ENCODE results near the gene SIL1. TPM values are rescaled to one million over a fixed set of nuclear protein-coding genes. Genes with fewer than 3 reads are reported as not detected.

Gene SIL1
- total and polyA plus RNA-seq, 2 of the 13 experiments (the other 11 are each of a cell fraction or from before 2014, with no cell fraction given): 26.0 to 30.0 TPM

GRCh38 chr5:138980441-138980840 is 217.7 kb downstream of the SIL1 start:
- Histone ChIP-seq H4K20me1 (ENCODE audit: insufficient read depth, low read length) (no peaks in the 10 kb centered on the region), H3K9me3 (ENCODE audit: low read length) (no peaks in the 10 kb centered on the region), H2AFZ (ENCODE audit: low read length) (no peak overlapping the region), H3K4me3 (replicated peaks in 1 of 3; ENCODE audit: insufficient read depth in 1 of 3, low read depth in 2 of 3, low read length in 3 of 3) (no peak overlapping the region), H3K9ac (ENCODE audit: insufficient read depth, low read depth, low read length) (no peak overlapping the region), H3K27ac (ENCODE audit: extremely low read length, insufficient read depth, low read length) (no peak overlapping the region), H3K79me2 (ENCODE audit: insufficient read depth, low read length) (no peaks in the 10 kb centered on the region), H3K27me3 (ENCODE audit: control insufficient read depth in 1 of 2, insufficient read depth in 2 of 2, low read length in 2 of 2) (no peaks in the 10 kb centered on the region), H3K4me1 (ENCODE audit: insufficient read depth, low read length) (peaks cover 10% of the 10 kb centered on the region), H3K4me2 (ENCODE audit: low read depth, low read length) (no peak overlapping the region), H3K36me3 (replicated peaks in 1 of 2; ENCODE audit: control insufficient read depth in 1 of 2, insufficient read depth in 2 of 2, low read length in 2 of 2) (no peaks in the 10 kb centered on the region)
- no peak for FAIRE-seq
- intact Hi-C loops (cut with micrococcal nuclease; ENCODE audit: unreplicated experiment): no loop called here
- DNase-seq (ENCODE audit: low spot score): no peak
- TF ChIP-seq SP2 (CRISPR knock-in tag; IDR thresholded peaks at IDR 0.05) (no peak), ZMYM4 (CRISPR knock-in tag; IDR thresholded peaks at IDR 0.05) (no peak), ZNF709 (CRISPR knock-in tag; IDR thresholded peaks at IDR 0.05) (no peak), SMC3 (IDR thresholded peaks at IDR 0.05; ENCODE audit: low read length) (no peak), ZNF251 (CRISPR knock-in tag; IDR thresholded peaks at IDR 0.05) (no peak), MIXL1 (CRISPR knock-in tag; IDR thresholded peaks at IDR 0.05) (no peak), MXI1 (IDR thresholded peaks at IDR 0.05; ENCODE audit: borderline replicate concordance, low read depth, low read length) (no peak), MXD3 (CRISPR knock-in tag; IDR thresholded peaks at IDR 0.05) (no peak), ZNF34 (CRISPR knock-in tag; IDR thresholded peaks at IDR 0.05; ENCODE audit: borderline replicate concordance) (no peak), XBP1 (CRISPR knock-in tag; IDR thresholded peaks at IDR 0.05) (no peak), ZNF784 (CRISPR knock-in tag; IDR thresholded peaks at IDR 0.05; ENCODE audit: borderline replicate concordance) (no peak), CREB1 (IDR thresholded peaks at IDR 0.05) (no peak), CREB1 (CRISPR knock-in tag; IDR thresholded peaks at IDR 0.05) (no peak), NFE2 (CRISPR knock-in tag; IDR thresholded peaks at IDR 0.05) (no peak), HBP1 (CRISPR knock-in tag; IDR thresholded peaks at IDR 0.05; ENCODE audit: low read depth) (no peak)
- in situ Hi-C loops (cut with HindIII; ENCODE audit: extremely low pct_ligation_motif_present, low pct_unique_long_range_greater_than_20kb): no loop called here
- POLR2A ChIA-PET: no interaction called here
- ATAC-seq: no peak
- no TSS peak for BruUV-seq (replicated peaks)
- CTCF ChIA-PET (ENCODE audit: low intra/inter-chr PET ratio, low total read pairs): no interaction called here
